Caco-2 (cell line): ENCODE data around the gene CLNS1A. TPM values are rescaled to one million over a fixed set of nuclear protein-coding genes. Genes with fewer than 3 reads are reported as not detected.

ENCODE experiments used
- BruUV-seq: library from RNA; stranded (reverse); fragments of 400-500 nt; replicated peaks from 2 replicates; lab custom pipeline; 2021; lab: Mats Ljungman, UMichigan
- CTCF ChIA-PET: fragments of 300-600 bp; sonication (Branson Sonifier 250); formaldehyde crosslinking; loops from one replicate; lab custom pipeline; 2022; ENCODE audit warnings: antibody characterized with exemption; lab: Charles Lee
- POLR2A ChIA-PET: fragments of 300-600 bp; sonication (Branson Sonifier 250); formaldehyde crosslinking; loops from one replicate; lab custom pipeline; 2022; ENCODE audit warnings: antibody characterized with exemption; lab: Charles Lee
- DNase-seq, 2 experiments: peaks; one replicate each; pipeline versions ENCODE4 v3.0.0 to v3.0.0-alpha.2; 2020 to 2022
- H3K27me3 ChIP-seq: replicated peaks from 2 replicates; pipeline ENCODE4 v1.6.0; 2011; ENCODE audit warnings: low read length; ENCODE audit not compliant: control insufficient read depth, insufficient read depth
- H3K36me3 ChIP-seq: 2 replicates; pipeline ENCODE4 v1.5.1; 2011; ENCODE audit warnings: low read length; ENCODE audit not compliant: control insufficient read depth, insufficient read depth
- H3K4me1 ChIP-seq: fragments of 250-450 bp; sonication (Bioruptor Pico); 2 replicates; pipeline ENCODE4 v1.5.1; 2020; ENCODE audit warnings: mild to moderate bottlenecking
- H3K4me3 ChIP-seq: 2 replicates; pipeline ENCODE4 v1.5.1; 2011; ENCODE audit warnings: low read depth, mild to moderate bottlenecking, control low read depth, low read length
- H3K9me3 ChIP-seq: fragments of 250-450 bp; sonication (Bioruptor Pico); 2 replicates; pipeline ENCODE4 v1.5.1; 2020; ENCODE audit warnings: mild to moderate bottlenecking, moderate library complexity
- H3K27ac Mint-ChIP-seq: one replicate; pipeline ENCODE4 v1.8.0; 2022; ENCODE audit warnings: mixed read lengths; ENCODE audit not compliant: unreplicated experiment
- H3K27me3 Mint-ChIP-seq: one replicate; pipeline ENCODE4 v1.8.0; 2022; ENCODE audit warnings: mixed read lengths; ENCODE audit not compliant: insufficient read depth, unreplicated experiment
- H3K36me3 Mint-ChIP-seq: one replicate; pipeline ENCODE4 v1.8.0; 2022; ENCODE audit warnings: mild to moderate bottlenecking, mixed read lengths; ENCODE audit not compliant: insufficient read depth, unreplicated experiment
- H3K4me1 Mint-ChIP-seq: one replicate; pipeline ENCODE4 v1.8.0; 2022; ENCODE audit warnings: low read depth, mixed read lengths; ENCODE audit not compliant: unreplicated experiment
- H3K4me3 Mint-ChIP-seq: one replicate; pipeline ENCODE4 v1.8.0; 2022; ENCODE audit warnings: mild to moderate bottlenecking, moderate library complexity, mixed read lengths; ENCODE audit not compliant: unreplicated experiment
- H3K9me3 Mint-ChIP-seq: one replicate; pipeline ENCODE4 v1.8.0; 2022; ENCODE audit warnings: mixed read lengths; ENCODE audit not compliant: unreplicated experiment
- CTCF ChIP-seq, 2 experiments: fragments of 200-600 bp in 1 of 2; IDR thresholded peaks; 1 replicate in 1 of 2; 2 replicates in 1 of 2; pipeline versions ENCODE4 v1.5.1 to v1.8.0; 2011 to 2022; ENCODE audit warnings: antibody characterized with exemption in 1 of 2, control low read depth in 1 of 2, inconsistent platforms in 1 of 2, low read depth in 1 of 2, low read length in 1 of 2, mild to moderate bottlenecking in 1 of 2, moderate library complexity in 1 of 2; ENCODE audit not compliant: insufficient read depth in 1 of 2, severe bottlenecking in 1 of 2, unreplicated experiment in 1 of 2
- intact Hi-C: fragments of 100-400 bp; cut with micrococcal nuclease; formaldehyde crosslinking; loops from one replicate; pipeline ENCODE4 v1.10.0; 2022; ENCODE audit not compliant: unreplicated experiment
- total RNA-seq: library from RNA; stranded (reverse); gene quantifications from 2 replicates; pipeline ENCODE4 v1.2.3, GENCODE V29; 2022

CLNS1A gene
- total RNA-seq, 1 experiment from 2014 or later: 282 TPM

- Mint-ChIP-seq H3K4me3 (no peak overlapping the region), H3K27me3 (no peaks in the 10 kb centered on the region), H3K9me3 (no peaks in the 10 kb centered on the region), H3K27ac (no peak overlapping the region), H3K36me3 (no peaks in the 10 kb centered on the region), H3K4me1 (no peaks in the 10 kb centered on the region)
- ChIA-PET POLR2A (no interaction called here), CTCF (no interaction called here)
- no TSS peak for BruUV-seq
- Histone ChIP-seq H3K36me3 (no peaks in the 10 kb centered on the region), H3K4me3 (no peak overlapping the region), H3K4me1 (0 out of 2 replicates have a peak, but pooled peaks cover 4% of the 10 kb centered on the region), H3K9me3 (no peaks in the 10 kb centered on the region), H3K27me3 (no peaks in the 10 kb centered on the region)
- no peak for TF ChIP-seq CTCF (IDR thresholded peaks at IDR 0.05; ENCODE audit: insufficient read depth in 1 of 2, low read depth in 1 of 2, low read length in 1 of 2, severe bottlenecking in 1 of 2, unreplicated experiment in 1 of 2)
- intact Hi-C loops: loop anchor here (2.0 kb wide), 1 partner anchor 21 kb away; no protein-coding TSS in a partner anchor
- DNase-seq: no peak
Measured at GRCh38 chr11:77650123-77650522, 12.5 kb upstream of the CLNS1A start.

GRCh38 chr11:77647654-77648305 lies 10.2 kb upstream of the CLNS1A start:
- no peak for TF ChIP-seq CTCF (IDR thresholded peaks at IDR 0.05; ENCODE audit: insufficient read depth in 1 of 2, low read depth in 1 of 2, low read length in 1 of 2, severe bottlenecking in 1 of 2, unreplicated experiment in 1 of 2)
- H3K4me1 ChIP-seq: peaks cover 9% of the 10 kb centered on the region; the same call in 1 of the 2 replicates
- intact Hi-C loops: no loop called here
- Mint-ChIP-seq H3K36me3 (no peaks in the 10 kb centered on the region), H3K9me3 (no peaks in the 10 kb centered on the region), H3K27ac (no peak overlapping the region), H3K4me1 (peaks cover 5% of the 10 kb centered on the region), H3K4me3 (no peak overlapping the region), H3K27me3 (no peaks in the 10 kb centered on the region)
- no peaks in the 10 kb centered on the region for H3K27me3 ChIP-seq
- ChIA-PET POLR2A (no interaction called here), CTCF (no interaction called here)
- no peak for DNase-seq
- no peak overlapping the region for H3K4me3 ChIP-seq
- no TSS peak for BruUV-seq
- no peaks in the 10 kb centered on the region for H3K36me3 ChIP-seq
- H3K9me3 ChIP-seq: no peaks in the 10 kb centered on the region

- Mint-ChIP-seq H3K4me1 (peaks cover 5% of the 10 kb centered on the region), H3K9me3 (no peaks in the 10 kb centered on the region), H3K27ac (no peak overlapping the region), H3K27me3 (no peaks in the 10 kb centered on the region), H3K4me3 (no peak overlapping the region), H3K36me3 (no peaks in the 10 kb centered on the region)
- Histone ChIP-seq H3K4me3 (no peak overlapping the region), H3K9me3 (peaks cover 7% of the 10 kb centered on the region; the same call in 1 of the 2 replicates), H3K4me1 (peaks cover 5% of the 10 kb centered on the region; the same call in 1 of the 2 replicates), H3K27me3 (no peaks in the 10 kb centered on the region), H3K36me3 (no peaks in the 10 kb centered on the region)
- DNase-seq: no peak
- CTCF ChIA-PET: no interaction called here
- no TSS peak for BruUV-seq
- POLR2A ChIA-PET: no interaction called here
- intact Hi-C loops: no loop called here
- TF ChIP-seq CTCF (IDR thresholded peaks at IDR 0.05; ENCODE audit: insufficient read depth in 1 of 2, low read depth in 1 of 2, low read length in 1 of 2, severe bottlenecking in 1 of 2, unreplicated experiment in 1 of 2): no peak
Measured at GRCh38 chr11:77644887-77645286, 7.3 kb upstream of the CLNS1A start.
